ENCODE results near the gene MFSD2B. TPM values are rescaled to one million over a fixed set of nuclear protein-coding genes. Genes with fewer than 3 reads are reported as not detected.

MFSD2B gene
- 0.44 to 0.80 TPM (median 0.68 TPM) in 5 replicates for total RNA-seq (2022; extraction: Qiagen RNA extraction)

GRCh38 chr2:24009680-24010476 lies at the start of gene MFSD2B:
TSS of gene MFSD2B (plus strand) at chr2:24010085. CDS start at chr2:24010097, 12 bp downstream.

GRCh38 chr2:24046930-24047702 lies 37.2 kb downstream of the MFSD2B start, which contains the start of gene WDCP:
TSS of gene WDCP (minus strand) at chr2:24047391. CDS start at chr2:24039494, 7,897 bp downstream.

GRCh38 chr2:24049485-24050021 lies 39.7 kb downstream of the MFSD2B start, which contains the start of gene FKBP1B:
TSS of gene FKBP1B (plus strand) at chr2:24049741. CDS start at chr2:24049850, 109 bp downstream.

Other genes with a start within 250 kb of the MFSD2B start
- gene ATAD2B, start 83.0 kb upstream of the MFSD2B start, total RNA-seq (2022; extraction: Qiagen RNA extraction) = 6.2 to 8.8 TPM (median 7.7 TPM) in 5 replicates
- gene UBXN2A, start 69.6 kb upstream of the MFSD2B start, total RNA-seq (2022; extraction: Qiagen RNA extraction) = 20.2 to 26.6 TPM (median 24.2 TPM) in 5 replicates
- 12.2 to 15.9 TPM (median 14.1 TPM) in 5 replicates for gene WDCP, start 37.3 kb downstream of the MFSD2B start, total RNA-seq (2022; extraction: Qiagen RNA extraction)
- gene FKBP1B, start 39.7 kb downstream of the MFSD2B start, total RNA-seq (2022; extraction: Qiagen RNA extraction) = 11.6 to 11.9 TPM (median 11.8 TPM) in 5 replicates
- gene SF3B6, start 66.2 kb downstream of the MFSD2B start, total RNA-seq (2022; extraction: Qiagen RNA extraction) = 167 to 232 TPM (median 180 TPM) in 5 replicates
- 263 to 323 TPM (median 281 TPM) in 5 replicates for gene TP53I3, start 74.7 kb downstream of the MFSD2B start, total RNA-seq (2022; extraction: Qiagen RNA extraction)
- gene PFN4, start 113.2 kb downstream of the MFSD2B start, total RNA-seq (2022; extraction: Qiagen RNA extraction) = 1.2 to 1.8 TPM (median 1.4 TPM) in 5 replicates
- gene FAM228B, start 113.4 kb downstream of the MFSD2B start, total RNA-seq (2022; extraction: Qiagen RNA extraction) = 1.5 to 2.5 TPM (median 2.4 TPM) in 5 replicates
- not detected in 5 replicates for gene FAM228A, start 165.0 kb downstream of the MFSD2B start, total RNA-seq (2022; extraction: Qiagen RNA extraction)